RWPE1 (cell line): ENCODE results near the gene CCDC85B.

Experiments
- CTCF ChIA-PET: fragments of 350-600 bp; sonication (Branson Sonifier 250); formaldehyde crosslinking; extraction: SDS; loops from one replicate; lab custom pipeline; 2021; lab: Yijun Ruan, JAX
- POLR2A ChIA-PET: fragments of 400-600 bp; formaldehyde crosslinking; extraction: SDS; loops from one replicate; lab custom pipeline; 2020; ENCODE audit warnings: antibody characterized with exemption; ENCODE audit not compliant: low non-redundant PET; lab: Yijun Ruan, JAX
- DNase-seq: peaks from one replicate; pipeline ENCODE4 v3.0.0; 2012; ENCODE audit warnings: low spot score
- H3K27ac ChIP-seq: fragments of 450-650 bp; 2 replicates; pipeline ENCODE4 v1.5.1; 2017
- CTCF ChIP-seq: fragments of 450-650 bp; conservative IDR thresholded peaks from 2 replicates; pipeline ENCODE4 v1.5.1; 2017; ENCODE audit warnings: low read depth, mild to moderate bottlenecking

CCDC85B gene

GRCh38 chr11:65870706-65871681 lies 19.5 kb upstream of the CCDC85B start:
- peak overlapping the region; percentile 82 for H3K27ac ChIP-seq

DNA sequence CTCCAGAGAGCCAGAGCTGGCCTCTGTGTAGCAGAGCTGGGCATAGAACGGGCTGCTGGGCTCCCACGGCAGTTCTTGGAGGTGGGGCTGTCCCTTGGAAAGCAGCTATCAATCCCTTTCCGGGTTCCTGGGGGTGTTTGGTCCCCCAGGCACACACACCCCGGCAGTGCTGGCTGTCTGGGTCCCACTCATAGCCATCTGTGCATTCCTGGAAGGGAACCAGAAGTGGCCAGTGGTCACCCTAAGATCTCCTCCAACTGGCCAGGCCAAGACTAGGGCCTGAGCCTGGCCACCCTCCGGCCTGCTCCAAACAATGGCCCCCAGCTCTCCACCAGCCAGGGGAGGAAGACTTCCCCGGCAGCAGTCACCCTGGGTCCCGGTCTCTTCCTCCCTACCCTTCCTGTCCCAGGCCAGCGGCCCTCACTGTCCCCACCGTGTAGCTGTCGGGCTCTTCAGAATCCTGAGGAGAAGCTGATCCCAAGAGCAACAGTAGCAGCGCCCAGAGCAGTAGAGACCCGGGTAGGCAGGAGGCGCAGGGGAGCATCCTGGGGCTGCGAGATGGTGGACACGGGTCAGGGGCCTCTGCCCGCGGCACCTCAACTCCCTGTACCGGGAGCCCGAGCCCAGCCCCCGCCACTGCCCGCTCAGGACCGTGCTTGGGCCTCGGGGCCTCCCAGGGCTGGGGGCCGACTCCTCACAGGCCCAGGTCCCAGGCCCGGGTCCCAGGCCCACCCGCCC lies 18.5 kb upstream of the CCDC85B start:
- DNase-seq = no peak
- POLR2A ChIA-PET = interaction anchor here (0.9 kb wide), 1 partner anchor 12 kb away, joined by 3 read pairs; the partner anchor contains the start of gene MUS81
- H3K27ac ChIP-seq = peak overlapping the region; percentile 82
- CTCF ChIA-PET = interaction anchor here (0.7 to 1.7 kb wide), 4 partner anchors 12 to 20 kb away, joined by 3 to 8 read pairs (median 4); partner anchors contain the start of gene MUS81
- TF ChIP-seq CTCF = no peak

More at GRCh38 chr11:65870706-65871681, 19.5 kb upstream of the CCDC85B start:
- ChIA-PET POLR2A (interaction anchor here (0.9 kb wide), 1 partner anchor 11 kb away, joined by 3 read pairs; the partner anchor contains the start of gene MUS81), CTCF (interaction anchor here (0.7 to 1.7 kb wide), 4 partner anchors 11 to 19 kb away, joined by 3 to 8 read pairs (median 4); partner anchors contain the start of gene MUS81)
- DNase-seq = no peak
- no peak for TF ChIP-seq CTCF

- CTCF ChIA-PET = interaction anchor here (0.7 to 1.7 kb wide), 2 partner anchors 12 kb away, joined by 5 to 8 read pairs; no protein-coding TSS in a partner anchor
- H3K27ac ChIP-seq = peak within 1 kb of the TSS; percentile 82
- POLR2A ChIA-PET = no interaction called here
- DNase-seq = no peak
- TF ChIP-seq CTCF = no peak
Observed at GRCh38 chr11:65872586-65873317, 17.7 kb upstream of the CCDC85B start, which contains the start of gene EFEMP2. EFEMP2 (minus strand) TSS chr11:65872800; CDS start chr11:65872354, 446 bp downstream.

DNA sequence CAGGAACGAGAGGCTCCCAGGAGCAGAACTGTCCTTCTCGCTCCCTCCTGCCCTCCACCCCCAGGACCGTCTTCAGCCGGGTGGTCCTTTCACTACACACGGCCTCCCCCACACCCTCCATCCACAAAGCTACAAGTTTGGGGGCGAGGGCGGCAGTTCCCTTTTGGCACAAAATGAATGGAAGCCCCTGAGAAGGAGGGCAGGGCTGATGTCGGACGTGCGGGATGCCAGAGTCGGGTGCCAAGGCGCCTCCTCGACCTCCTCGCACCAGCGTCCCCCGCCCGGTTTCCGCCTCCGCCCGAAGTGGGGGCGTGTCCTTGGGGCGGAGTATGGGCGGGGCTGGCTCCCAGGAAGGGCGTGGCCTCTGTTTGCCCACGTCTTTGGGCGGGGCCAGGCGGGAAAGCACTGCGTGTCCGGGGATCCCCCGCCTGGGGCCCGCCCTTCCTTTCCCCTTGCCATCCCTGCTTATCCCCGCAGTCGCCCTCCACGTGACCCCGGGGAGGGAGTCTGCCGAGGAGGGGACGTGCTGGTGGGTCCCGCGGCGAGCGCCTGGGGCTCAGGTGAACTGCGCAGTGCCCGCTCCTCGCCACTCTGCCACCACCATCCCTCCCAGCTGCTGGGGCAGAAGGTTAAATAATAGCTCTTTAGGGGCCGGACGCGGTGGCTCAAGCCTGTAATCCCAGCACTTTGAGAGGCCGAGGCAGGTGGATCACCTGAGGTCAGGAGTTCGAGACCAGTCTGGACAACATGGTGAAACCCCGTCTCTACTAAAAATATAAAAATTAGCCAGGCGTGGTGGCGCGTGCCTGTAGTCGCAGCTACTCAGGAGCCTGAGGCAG lies 16.9 kb upstream of the CCDC85B start:
- POLR2A ChIA-PET = interaction anchor here (0.6 kb wide), 1 partner anchor 1565 kb away, joined by 3 read pairs; no protein-coding TSS in a partner anchor
- CTCF ChIA-PET = interaction anchor here (0.7 to 1.6 kb wide), 3 partner anchors 11 to 15 kb away, joined by 5 to 6 read pairs (median 6); partner anchors contain the start of gene FIBP
- TF ChIP-seq CTCF = no peak
- peak; percentile 87 for DNase-seq
- H3K27ac ChIP-seq = peak overlapping the region; percentile 82

- no peak for TF ChIP-seq CTCF
- no peak for DNase-seq
- ChIA-PET POLR2A (no interaction called here), CTCF (interaction anchor here (0.6 kb wide), 1 partner anchor 156 kb away, joined by 3 read pairs; no protein-coding TSS in a partner anchor)
- peak within 1 kb of the TSS; percentile 46 for H3K27ac ChIP-seq
Observed at GRCh38 chr11:65879617-65880016, 10.9 kb upstream of the CCDC85B start, which contains the start of gene CTSW. CTSW (plus strand) TSS chr11:65879837; CDS start chr11:65879855, 18 bp downstream.
